Hematopoietic multipotent progenitor cell treated with erythropoietin and hydrocortisone succinate and interleukin-3 and kit ligand, for 6 days (in vitro differentiated cells): ENCODE results near the gene CDT1.
"Not testable (repeated sequence)": the region's sequence is repeated elsewhere in the genome, so short reads cannot be mapped to it uniquely, and the experiment has no call there.

Experiments used
- DNase-seq: peaks from one replicate; pipeline ENCODE4 v3.0.0-alpha.2; 2015

The CDT1 gene

GRCh38 chr16:88784074-88784855 lies 19.3 kb upstream of the CDT1 start:
- peak; percentile 84 for DNase-seq

GRCh38 chr16:88784856-88785105 lies 18.8 kb upstream of the CDT1 start:
- DNase-seq, result no peak

- peak; percentile 75 for DNase-seq
Observed at GRCh38 chr16:88785106-88785924, 18.3 kb upstream of the CDT1 start, which contains the start of gene PIEZO1. Gene PIEZO1 (minus strand): TSS chr16:88785220. CDS start chr16:88784964, 256 bp downstream.

- no peak for DNase-seq
Observed at GRCh38 chr16:88787579-88788314, 15.8 kb upstream of the CDT1 start.

- DNase-seq, result not testable (repeated sequence)
Observed at GRCh38 chr16:88788749-88789148, 14.8 kb upstream of the CDT1 start.

GRCh38 chr16:88789594-88789993 lies 14.0 kb upstream of the CDT1 start:
- peak; percentile 78 for DNase-seq

- peak; percentile 89 for DNase-seq
Observed at GRCh38 chr16:88790312-88791211, 13.0 kb upstream of the CDT1 start.

GRCh38 chr16:88792078-88792550 lies 11.5 kb upstream of the CDT1 start:
- peak; percentile 74 for DNase-seq

GRCh38 chr16:88792668-88793250 lies 10.8 kb upstream of the CDT1 start:
- peak; percentile 44 for DNase-seq

- peak; percentile 86 for DNase-seq
Observed at GRCh38 chr16:88793251-88793954, 10.2 kb upstream of the CDT1 start.

- no peak for DNase-seq
Observed at GRCh38 chr16:88796278-88796677, 7.3 kb upstream of the CDT1 start.

- peak; percentile 7 for DNase-seq
Observed at GRCh38 chr16:88798073-88798472, 5.5 kb upstream of the CDT1 start.

- peak; percentile 90 for DNase-seq
Observed at GRCh38 chr16:88798772-88799455, 4.7 kb upstream of the CDT1 start.

- peak; percentile 99 for DNase-seq
Observed at GRCh38 chr16:88799569-88800276, 3.9 kb upstream of the CDT1 start.

GRCh38 chr16:88800277-88800592 lies 3.4 kb upstream of the CDT1 start:
- DNase-seq, result no peak

GRCh38 chr16:88804173-88804551 lies 573 bp downstream of the CDT1 start:
- no peak for DNase-seq

- peak; percentile 41 for DNase-seq
Observed at GRCh38 chr16:88804552-88805339, 1.2 kb downstream of the CDT1 start.

GRCh38 chr16:88805340-88805715 lies 1.7 kb downstream of the CDT1 start:
- DNase-seq, result no peak

- no peak for DNase-seq
Observed at GRCh38 chr16:88805887-88806393, 2.4 kb downstream of the CDT1 start.
